C4-2B (cell line): ENCODE data around the gene RAB3IL1.

ENCODE experiments used
- ZFX ChIP-seq: fragments of 450-650 bp; IDR thresholded peaks from 2 replicates; pipeline ENCODE4 v1.6.1; 2017
- TF ChIP-seq, protein P1 (sequence below): fragments of 450-650 bp; conservative IDR thresholded peaks from 2 replicates; pipeline ENCODE4 v1.5.1; 2017; ENCODE audit warnings: mild to moderate bottlenecking

DNA sequence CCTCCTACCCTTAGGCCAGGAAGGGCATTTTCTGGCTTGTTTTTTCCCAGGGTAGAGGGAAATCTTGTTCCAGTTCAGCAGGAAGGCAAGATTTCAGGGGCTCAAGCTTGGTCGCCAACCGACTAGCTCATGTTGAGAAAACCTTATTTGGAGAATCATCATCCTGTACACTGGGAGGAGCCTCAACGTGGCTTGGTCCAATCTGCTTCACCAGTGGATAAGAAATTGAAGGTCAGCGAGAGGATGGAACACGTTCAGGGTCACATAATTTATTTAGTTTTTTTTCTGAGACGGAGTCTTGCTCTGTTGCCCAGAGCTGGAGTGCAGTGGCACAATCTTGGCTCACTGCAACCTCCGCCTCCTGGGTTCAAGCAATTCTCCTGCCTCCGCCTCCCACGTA lies 68.7 kb downstream of the RAB3IL1 start:
- TF ChIP-seq, protein P1, sequence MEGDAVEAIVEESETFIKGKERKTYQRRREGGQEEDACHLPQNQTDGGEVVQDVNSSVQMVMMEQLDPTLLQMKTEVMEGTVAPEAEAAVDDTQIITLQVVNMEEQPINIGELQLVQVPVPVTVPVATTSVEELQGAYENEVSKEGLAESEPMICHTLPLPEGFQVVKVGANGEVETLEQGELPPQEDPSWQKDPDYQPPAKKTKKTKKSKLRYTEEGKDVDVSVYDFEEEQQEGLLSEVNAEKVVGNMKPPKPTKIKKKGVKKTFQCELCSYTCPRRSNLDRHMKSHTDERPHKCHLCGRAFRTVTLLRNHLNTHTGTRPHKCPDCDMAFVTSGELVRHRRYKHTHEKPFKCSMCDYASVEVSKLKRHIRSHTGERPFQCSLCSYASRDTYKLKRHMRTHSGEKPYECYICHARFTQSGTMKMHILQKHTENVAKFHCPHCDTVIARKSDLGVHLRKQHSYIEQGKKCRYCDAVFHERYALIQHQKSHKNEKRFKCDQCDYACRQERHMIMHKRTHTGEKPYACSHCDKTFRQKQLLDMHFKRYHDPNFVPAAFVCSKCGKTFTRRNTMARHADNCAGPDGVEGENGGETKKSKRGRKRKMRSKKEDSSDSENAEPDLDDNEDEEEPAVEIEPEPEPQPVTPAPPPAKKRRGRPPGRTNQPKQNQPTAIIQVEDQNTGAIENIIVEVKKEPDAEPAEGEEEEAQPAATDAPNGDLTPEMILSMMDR, result no peak
- TF ChIP-seq ZFX, result no peak
